ENCODE data around the gene IL36B. TPM values are rescaled to one million over a fixed set of nuclear protein-coding genes. Genes with fewer than 3 reads are reported as not detected.
A peak's percentile ranks its signal among the peaks of the same experiment; 100 is the strongest.

IL36B gene
- total RNA-seq, 1 donor from 2014 or later, result not detected

- H3K27ac ChIP-seq, result no peak overlapping the region
- H3K4me3 ChIP-seq, result no peak overlapping the region
- no peaks in the 10 kb centered on the region for H3K4me1 ChIP-seq
- TF ChIP-seq, protein P1, sequence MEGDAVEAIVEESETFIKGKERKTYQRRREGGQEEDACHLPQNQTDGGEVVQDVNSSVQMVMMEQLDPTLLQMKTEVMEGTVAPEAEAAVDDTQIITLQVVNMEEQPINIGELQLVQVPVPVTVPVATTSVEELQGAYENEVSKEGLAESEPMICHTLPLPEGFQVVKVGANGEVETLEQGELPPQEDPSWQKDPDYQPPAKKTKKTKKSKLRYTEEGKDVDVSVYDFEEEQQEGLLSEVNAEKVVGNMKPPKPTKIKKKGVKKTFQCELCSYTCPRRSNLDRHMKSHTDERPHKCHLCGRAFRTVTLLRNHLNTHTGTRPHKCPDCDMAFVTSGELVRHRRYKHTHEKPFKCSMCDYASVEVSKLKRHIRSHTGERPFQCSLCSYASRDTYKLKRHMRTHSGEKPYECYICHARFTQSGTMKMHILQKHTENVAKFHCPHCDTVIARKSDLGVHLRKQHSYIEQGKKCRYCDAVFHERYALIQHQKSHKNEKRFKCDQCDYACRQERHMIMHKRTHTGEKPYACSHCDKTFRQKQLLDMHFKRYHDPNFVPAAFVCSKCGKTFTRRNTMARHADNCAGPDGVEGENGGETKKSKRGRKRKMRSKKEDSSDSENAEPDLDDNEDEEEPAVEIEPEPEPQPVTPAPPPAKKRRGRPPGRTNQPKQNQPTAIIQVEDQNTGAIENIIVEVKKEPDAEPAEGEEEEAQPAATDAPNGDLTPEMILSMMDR (IDR thresholded peaks at IDR 0.05), result no peak
- intact Hi-C loops (cut with DNase I), result no loop called here
- H3K9me3 ChIP-seq, result no peaks in the 10 kb centered on the region
- DNase-seq (no peak), ATAC-seq (peak; percentile 12 to 21)
- no peaks in the 10 kb centered on the region for H3K27me3 ChIP-seq (ENCODE audit: low read depth)
- H3K36me3 ChIP-seq, result no peaks in the 10 kb centered on the region
These were observed 1.5 kb downstream of the IL36B start for GRCh38 chr2:113050921-113051895.

DNA sequence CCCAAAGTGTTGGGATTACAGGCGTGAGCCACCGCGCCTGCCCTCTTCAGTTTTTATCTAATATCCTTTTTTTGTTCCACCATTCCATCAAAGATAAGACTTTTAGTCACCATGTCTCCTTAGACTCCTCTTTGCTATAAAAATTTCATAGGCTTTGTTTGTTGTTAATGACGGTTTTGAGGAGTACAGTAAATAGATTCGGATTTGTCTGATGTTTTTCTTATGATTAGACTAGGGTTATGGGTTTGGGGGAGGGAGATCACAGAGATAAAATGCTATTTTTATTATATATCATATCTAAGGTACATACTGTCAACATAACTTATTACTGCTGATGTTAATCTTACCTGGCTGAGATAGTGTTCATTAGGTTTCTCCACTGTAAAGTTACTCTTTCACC lies 6.2 kb downstream of the IL36B start:
- Histone ChIP-seq H3K4me3 (no peak overlapping the region), H3K27ac (no peak overlapping the region), H3K36me3 (no peaks in the 10 kb centered on the region), H3K27me3 (ENCODE audit: low read depth) (no peaks in the 10 kb centered on the region), H3K9me3 (no peaks in the 10 kb centered on the region), H3K4me1 (no peaks in the 10 kb centered on the region)
- DNase-seq (no peak), ATAC-seq (no peak)
- intact Hi-C loops (cut with DNase I), result no loop called here
- TF ChIP-seq, protein P1 (IDR thresholded peaks at IDR 0.05), result no peak

DNA sequence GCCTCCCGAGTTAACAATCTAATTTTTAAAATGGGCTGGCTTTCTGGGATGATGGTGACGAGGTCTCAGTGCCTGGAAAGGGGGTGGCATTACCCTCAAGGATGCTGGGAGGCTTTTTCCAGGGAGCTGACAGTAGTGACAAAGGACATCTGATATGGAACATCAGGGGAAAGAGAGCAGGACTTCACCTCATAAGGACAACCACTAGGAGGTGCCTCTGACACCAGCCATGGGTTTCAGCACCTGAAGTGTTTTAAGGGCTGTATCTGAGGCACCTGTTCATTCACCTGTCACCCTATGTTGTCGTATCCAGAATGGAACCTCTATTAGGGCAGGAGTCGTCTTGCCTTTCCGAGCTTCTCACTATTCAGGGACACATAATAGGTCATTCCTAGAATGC lies 10.8 kb downstream of the IL36B start:
- Histone ChIP-seq H3K36me3 (no peaks in the 10 kb centered on the region), H3K27me3 (ENCODE audit: low read depth) (no peaks in the 10 kb centered on the region), H3K4me1 (no peaks in the 10 kb centered on the region), H3K27ac (no peak overlapping the region), H3K4me3 (no peak overlapping the region), H3K9me3 (no peaks in the 10 kb centered on the region)
- intact Hi-C loops (cut with DNase I), result no loop called here
- DNase-seq (no peak), ATAC-seq (no peak)
- TF ChIP-seq, protein P1 (IDR thresholded peaks at IDR 0.05), result no peak

DNA sequence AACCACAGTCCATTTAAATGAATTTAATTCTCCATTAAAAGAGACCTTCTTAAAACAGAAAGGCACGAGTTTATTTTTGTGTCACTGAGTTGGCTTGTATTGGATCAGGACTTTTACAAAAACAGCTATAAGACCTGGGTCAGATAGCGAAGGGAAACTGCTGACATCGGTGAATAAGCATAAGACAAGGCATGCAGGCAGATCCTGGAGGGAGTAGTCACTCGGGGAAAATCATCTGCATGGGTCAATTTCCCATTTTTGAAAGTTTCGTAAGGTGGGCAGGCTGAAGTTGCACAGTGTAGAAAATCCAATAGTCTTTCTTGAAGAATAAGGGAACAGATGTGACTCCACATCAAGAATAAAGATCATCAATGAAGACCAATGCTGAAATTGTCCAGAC lies 12.9 kb downstream of the IL36B start:
- no peaks in the 10 kb centered on the region for H3K9me3 ChIP-seq

DNA sequence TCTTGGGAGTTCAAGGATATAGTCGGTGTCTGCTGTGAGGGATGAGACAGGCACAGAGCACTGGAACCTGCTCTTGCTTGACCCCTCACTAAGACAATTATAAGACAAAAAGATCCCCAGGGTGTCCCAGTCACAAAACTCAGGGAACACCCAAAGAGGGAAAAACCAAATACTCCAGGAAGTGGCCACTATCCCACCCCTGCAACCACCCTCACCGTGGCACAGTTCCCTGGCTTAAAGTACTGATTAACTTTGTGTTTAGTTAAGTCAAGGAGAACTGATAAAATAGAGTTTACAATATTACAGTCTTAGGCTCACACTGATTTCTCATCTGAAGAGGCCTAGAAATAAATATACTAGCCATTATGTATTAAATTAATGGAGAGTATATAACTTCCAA lies 13.5 kb downstream of the IL36B start:
- Histone ChIP-seq H3K9me3 (no peaks in the 10 kb centered on the region), H3K36me3 (no peaks in the 10 kb centered on the region), H3K4me1 (no peaks in the 10 kb centered on the region), H3K27me3 (ENCODE audit: low read depth) (peaks cover 4% of the 10 kb centered on the region), H3K27ac (no peak overlapping the region), H3K4me3 (no peak overlapping the region)
- DNase-seq (no peak), ATAC-seq (no peak)
- intact Hi-C loops (cut with DNase I), result no loop called here
- TF ChIP-seq, protein P1 (IDR thresholded peaks at IDR 0.05), result no peak

More for the DNA sequence above, 12.9 kb downstream of the IL36B start:
- Histone ChIP-seq H3K27ac (no peak overlapping the region), H3K4me3 (no peak overlapping the region), H3K27me3 (ENCODE audit: low read depth) (peaks cover under 1% of the 10 kb centered on the region), H3K36me3 (no peaks in the 10 kb centered on the region), H3K4me1 (no peaks in the 10 kb centered on the region)
- DNase-seq (no peak), ATAC-seq (no peak)
- TF ChIP-seq, protein P1 (IDR thresholded peaks at IDR 0.05), result no peak
- intact Hi-C loops (cut with DNase I), result no loop called here
